AG08395 (cell line): Measurements from ENCODE around the gene IFT74.
A peak's percentile ranks its signal among the peaks of the same experiment; 100 is the strongest.

Source experiments
- DNase-seq: peaks from one replicate; pipeline ENCODE4 v3.0.0; 2012; ENCODE audit warnings: mixed read lengths, low spot score

Gene IFT74

GRCh38 chr9:26955921-26956859, at the start of gene IFT74:
Gene IFT74 (plus strand): TSS chr9:26956412. CDS start chr9:26961968, 5,556 bp downstream.
- DNase-seq: peak; percentile 100

GRCh38 chr9:26913138-26913668, 43.0 kb upstream of the IFT74 start:
- no peak for DNase-seq

- no peak for DNase-seq
These were observed 36.5 kb upstream of the IFT74 start for GRCh38 chr9:26919698-26920097.

- no peak for DNase-seq
These were observed 30.6 kb upstream of the IFT74 start for GRCh38 chr9:26925609-26926008.

- no peak for DNase-seq
These were observed 27.2 kb upstream of the IFT74 start for GRCh38 chr9:26928902-26929495.

- DNase-seq: no peak
These were observed 20.4 kb upstream of the IFT74 start for GRCh38 chr9:26935847-26936246.

GRCh38 chr9:26937816-26938371, 18.3 kb upstream of the IFT74 start:
- no peak for DNase-seq

GRCh38 chr9:26939955-26940711, 16.1 kb upstream of the IFT74 start:
- no peak for DNase-seq

GRCh38 chr9:26940779-26941178, 15.4 kb upstream of the IFT74 start:
- DNase-seq: no peak

- no peak for DNase-seq
These were observed 10.6 kb upstream of the IFT74 start for GRCh38 chr9:26945591-26945990.

GRCh38 chr9:26946753-26947727, 9.2 kb upstream of the IFT74 start, which contains the start of gene PLAA:
Gene PLAA (minus strand): TSS chr9:26947242. CDS start chr9:26947045, 197 bp downstream.
- peak; percentile 93 for DNase-seq

GRCh38 chr9:26947736-26948135, 8.5 kb upstream of the IFT74 start:
- DNase-seq: no peak

- no peak for DNase-seq
These were observed 6.6 kb upstream of the IFT74 start for GRCh38 chr9:26949637-26950069.

GRCh38 chr9:26950521-26950920, 5.7 kb upstream of the IFT74 start:
- DNase-seq: no peak

GRCh38 chr9:26951794-26952193, 4.4 kb upstream of the IFT74 start:
- DNase-seq: no peak

- no peak for DNase-seq
These were observed 2.1 kb upstream of the IFT74 start for GRCh38 chr9:26954050-26954508.

GRCh38 chr9:26955222-26955903, 849 bp upstream of the IFT74 start:
- DNase-seq: peak; percentile 28

GRCh38 chr9:26956860-26957233, 635 bp downstream of the IFT74 start:
- no peak for DNase-seq

- no peak for DNase-seq
These were observed 15.5 kb downstream of the IFT74 start for GRCh38 chr9:26971721-26972120.

GRCh38 chr9:26973989-26974388, 17.8 kb downstream of the IFT74 start:
- no peak for DNase-seq
